Psoas muscle (tissue), 8 donors: ENCODE results near the gene PCDHGB1. TPM values are rescaled to one million over a fixed set of nuclear protein-coding genes. Genes with fewer than 3 reads are reported as not detected.
A peak's percentile ranks its signal among the peaks of the same experiment; 100 is the strongest.

Experiments used
- ATAC-seq, 4 donors: fragments of 200-7000 bp; cut with Tn5 transposase; one replicate each; pipeline ENCODE4 v1.9.1; 2020; ENCODE audit warnings: moderate library complexity in 3 of 4, mild to moderate bottlenecking in 2 of 4
- DNase-seq, 2 donors: peaks; one replicate each; pipeline ENCODE4 v3.0.0-alpha.2; 2020
- H3K27ac ChIP-seq: fragments of 200-600 bp; one replicate; pipeline ENCODE4 v1.8.0; 2022
- H3K27me3 ChIP-seq, 3 donors: fragments of 200-600 bp in 1 of 3; one replicate each; pipeline versions ENCODE4 v1.6.1 to v1.8.0; 2013 to 2022; ENCODE audit warnings: low read length in 2 of 3, mild to moderate bottlenecking in 2 of 3, moderate library complexity in 1 of 3; ENCODE audit not compliant: insufficient read depth in 3 of 3
- H3K36me3 ChIP-seq, 2 donors: fragments of 200-600 bp in 1 of 2; one replicate each; pipeline versions ENCODE4 v1.6.1 to v1.8.0; 2013 to 2022; ENCODE audit warnings: low read depth in 1 of 2, mild to moderate bottlenecking in 1 of 2, moderate library complexity in 1 of 2; ENCODE audit not compliant: insufficient read depth in 1 of 2
- H3K4me1 ChIP-seq: fragments of 200-600 bp; one replicate; pipeline ENCODE4 v1.8.0; 2022
- H3K4me3 ChIP-seq: fragments of 200-600 bp; one replicate; pipeline ENCODE4 v1.8.0; 2022; ENCODE audit warnings: mild to moderate bottlenecking
- H3K9me3 ChIP-seq: fragments of 200-600 bp; one replicate; pipeline ENCODE4 v1.8.0; 2022
- CTCF ChIP-seq: fragments of 200-600 bp; IDR thresholded peaks from one replicate; pipeline ENCODE4 v1.8.0; 2022; ENCODE audit warnings: antibody characterized with exemption
- WGBS, 3 donors: extraction: QIAGEN DNeasy Blood & Tissue Kit; methylation state at CpG; one replicate each; pipeline versions ENCODE4 v1.1.6 to v1.1.7; 2013; 5-methylcytosine and 5-hydroxymethylcytosine counted together
- intact Hi-C, 2 donors: fragments of 100-400 bp; cut with DNase I; formaldehyde crosslinking; loops; one replicate each; pipeline versions ENCODE4 v1.11.0 to v1.14.2; 2022
- polyA plus RNA-seq, 3 donors: library from polyadenylated mRNA; stranded (reverse); fragments of 200-250 nt; gene quantifications; one replicate each; pipeline ENCODE4 v1.2.3, GENCODE V29; 2013
- total RNA-seq, 4 donors: library from RNA; stranded (reverse); fragmentation: NEBNext Ultra II Directional in 2 of 4; extraction: Animal tissue kit (Norgen Biotek cat#: 25700) in 2 of 4; gene quantifications; one replicate each; pipeline versions ENCODE4 v1.2.1 to v1.2.4, GENCODE V29; 2021 to 2023
- donor health status: healthy with polysubstance abuse.
- donor health status: DM: no; HTN: no; CAD: no; lungs with moderate emphysema.
- donor health status: Bipolar disorder and iron deficiency.
- donor health status: healthy.
- donor health status: DM: yes; HTN: yes; CAD: no.
- donor health status: DM: no; HTN: no; CAD: no.
- donor health status: DM: no; HTN: no; CAD: no.
- donor health status: DM: yes; HTN: yes; CAD: no.

The PCDHGB1 gene
- total and polyA plus RNA-seq, 7 donors, result 0.08 to 1.8 (median 0.71) TPM

- Histone ChIP-seq H3K4me1 (peaks cover 17% of the 10 kb centered on the region), H3K4me3 (peak overlapping the region; percentile 81), H3K27ac (peak overlapping the region; percentile 98), H3K27me3 (no peaks in the 10 kb centered on the region), H3K36me3 (peaks cover 9 to 27% of the 10 kb centered on the region in 2 donors), H3K9me3 (peaks cover 57% of the 10 kb centered on the region)
- TF ChIP-seq CTCF, result no peak
- ATAC-seq, result peak in 3 of 4 donors; percentile 50 to 61 (median 61)
- intact Hi-C loops, result no loop called here
- DNase-seq, result no peak
- WGBS, 3 donors, result 85 to 93% (median 87%) methylated on average over 6 of the region's 6 CpGs
These were observed 30.7 kb upstream of the PCDHGB1 start for GRCh38 chr5:141319202-141319601.

GRCh38 chr5:141319699-141320098, 30.2 kb upstream of the PCDHGB1 start:
- DNase-seq (no peak), ATAC-seq (peak in 3 of 4 donors; percentile 26 to 40 (median 28))
- Histone ChIP-seq H3K27me3 (no peaks in the 10 kb centered on the region), H3K27ac (peak overlapping the region; percentile 98), H3K36me3 (peaks cover 9 to 27% of the 10 kb centered on the region in 2 donors), H3K9me3 (peaks cover 52% of the 10 kb centered on the region), H3K4me1 (peaks cover 17% of the 10 kb centered on the region), H3K4me3 (peak overlapping the region; percentile 81)
- 60 to 67% (median 67%) methylated on average over 5 of the region's 5 CpGs for WGBS, 3 donors
- intact Hi-C loops, result loop anchor here in 1 of 2 donors (5.0 to 10.0 kb wide), 2 partner anchors 195 to 238 kb away; partner anchors contain the start of gene PCDHB4
- TF ChIP-seq CTCF, result no peak

- Histone ChIP-seq H3K27me3 (no peaks in the 10 kb centered on the region), H3K36me3 (peaks cover 9 to 27% of the 10 kb centered on the region in 2 donors), H3K4me3 (peak within 1 kb of the TSS; percentile 81), H3K9me3 (peaks cover 48% of the 10 kb centered on the region), H3K27ac (peak within 1 kb of the TSS; percentile 98), H3K4me1 (peaks cover 17% of the 10 kb centered on the region)
- TF ChIP-seq CTCF, result peak; percentile 89
- 1% methylated on average over 67 of the region's 67 CpGs for WGBS, 3 donors
- ATAC-seq, result peak; percentile 96 to 99 (median 98)
- DNase-seq, result peak; percentile 91 to 97
- intact Hi-C loops, result loop anchor here in 1 of 2 donors (5.0 to 10.0 kb wide), 2 partner anchors 196 to 237 kb away; partner anchors contain the start of gene PCDHB4
These were observed 29.4 kb upstream of the PCDHGB1 start, which contains the start of gene TAF7 for GRCh38 chr5:141320225-141321169. Gene TAF7 (minus strand): TSS chr5:141320784. CDS start chr5:141320044, 740 bp downstream.

- ATAC-seq (no peak), DNase-seq (no peak)
- H3K27me3 ChIP-seq, result no peaks in the 10 kb centered on the region
- intact Hi-C loops, result loop anchor here in 1 of 2 donors (5.0 to 10.0 kb wide), 2 partner anchors 197 to 235 kb away; partner anchors contain the start of gene PCDHB4
- peaks cover 32% of the 10 kb centered on the region for H3K9me3 ChIP-seq
- H3K4me1 ChIP-seq, result peaks cover 17% of the 10 kb centered on the region
- 94 to 95% (median 94%) methylated on average over 3 of the region's 3 CpGs for WGBS, 3 donors
- peaks cover 7 to 17% of the 10 kb centered on the region in 2 donors for H3K36me3 ChIP-seq
- no peak overlapping the region for H3K4me3 ChIP-seq
- no peak overlapping the region for H3K27ac ChIP-seq
- no peak for TF ChIP-seq CTCF
These were observed 27.6 kb upstream of the PCDHGB1 start for GRCh38 chr5:141322261-141322660.
